ENCODE results near the gene CAP2.
"Not testable (repeated sequence)": the region's sequence is repeated elsewhere in the genome, so short reads cannot be mapped to it uniquely, and the experiment has no call there.

CAP2 gene

DNA sequence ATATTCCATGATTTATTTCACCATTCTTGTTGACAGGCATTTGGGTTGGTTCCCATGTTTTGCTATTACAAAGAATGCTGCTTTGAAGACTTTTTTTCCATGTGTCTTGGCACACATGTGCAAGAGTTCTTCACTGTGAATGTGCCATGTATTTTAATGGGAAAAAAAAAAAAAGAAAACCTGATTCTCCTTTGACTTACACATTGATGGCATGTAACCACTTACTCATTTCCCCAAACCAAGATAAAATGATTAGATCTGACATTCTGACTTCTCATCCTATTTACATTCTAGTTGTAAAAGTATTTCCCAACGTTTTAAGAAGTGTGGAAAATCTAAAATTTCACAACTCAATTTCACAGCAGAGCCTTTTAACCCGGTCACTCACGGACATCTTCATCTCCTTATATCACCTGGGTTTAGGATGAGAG, 4.4 kb downstream of the CAP2 start:
- Histone ChIP-seq H3K4me2 (ENCODE audit: low read length) (no peak overlapping the region), H3K9me3 (replicated peaks; ENCODE audit: low read length) (no peaks in the 10 kb centered on the region), H3K4me1 (ENCODE audit: control insufficient read depth, insufficient read depth, low read length) (no peaks in the 10 kb centered on the region), H3K9ac (ENCODE audit: low read depth, low read length) (no peak overlapping the region), H3K27me3 (ENCODE audit: control insufficient read depth, insufficient read depth, low read length) (no peaks in the 10 kb centered on the region), H3K36me3 (ENCODE audit: insufficient read depth, low read length) (no peaks in the 10 kb centered on the region), H3K4me3 (ENCODE audit: low read length) (no peak overlapping the region)

DNA sequence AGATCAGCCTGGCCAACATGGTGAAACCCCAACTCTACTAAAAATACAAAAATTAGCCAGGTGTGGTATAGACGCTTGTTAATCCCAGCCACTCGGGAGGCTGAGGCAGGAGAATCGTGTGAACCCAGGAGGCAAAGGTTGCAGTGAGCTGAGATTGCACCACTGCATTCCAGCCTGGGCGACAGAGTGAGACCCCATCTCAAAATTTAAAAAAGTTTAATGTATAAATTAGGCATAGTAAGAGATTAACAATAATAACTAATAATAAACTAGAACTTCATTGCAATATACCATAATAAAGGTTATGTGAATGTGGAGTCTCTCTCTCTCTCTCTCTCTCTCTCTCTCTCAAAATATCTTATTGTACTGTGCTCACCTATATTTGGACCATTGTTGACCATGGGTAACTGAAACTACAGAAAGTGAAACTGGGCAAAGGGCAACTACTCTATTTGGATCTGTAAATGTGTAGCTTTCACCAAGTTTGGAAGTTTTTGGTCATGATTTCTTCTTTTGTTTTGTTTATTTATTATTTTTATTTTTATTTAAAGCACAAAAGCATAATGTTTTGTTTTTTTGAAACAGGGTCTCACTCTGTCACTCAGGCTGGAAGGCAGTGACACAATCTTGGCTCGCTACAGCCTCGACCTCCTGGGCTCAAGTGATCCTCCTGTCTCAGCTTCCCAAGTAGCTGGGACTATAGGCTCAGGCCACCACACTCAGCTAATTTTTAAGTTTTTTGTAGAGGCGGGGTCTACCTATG, 12.0 kb downstream of the CAP2 start:
- H3K36me3 ChIP-seq (ENCODE audit: insufficient read depth, low read length); H3K9ac ChIP-seq (ENCODE audit: low read depth, low read length); H3K4me1 ChIP-seq (ENCODE audit: control insufficient read depth, insufficient read depth, low read length); H3K4me2 ChIP-seq (ENCODE audit: low read length); H3K4me3 ChIP-seq (ENCODE audit: low read length); H3K9me3 ChIP-seq (replicated peaks; ENCODE audit: low read length); H3K27me3 ChIP-seq (ENCODE audit: control insufficient read depth, insufficient read depth, low read length): not testable (repeated sequence)

DNA sequence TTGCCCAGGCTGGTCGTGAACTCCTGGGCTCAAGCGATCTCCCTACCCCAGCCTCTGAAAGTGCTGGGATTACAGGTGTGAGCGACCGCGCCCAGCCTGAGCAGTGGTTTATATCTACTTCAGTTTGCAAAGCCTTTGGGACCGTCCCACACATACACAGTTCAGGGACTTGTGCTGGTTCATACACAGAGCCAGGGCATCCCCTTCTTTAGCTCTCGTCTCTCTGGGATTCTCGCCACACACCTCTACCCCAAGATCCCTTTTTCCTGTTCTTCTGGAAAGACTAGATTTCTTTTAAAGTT, 12.5 kb downstream of the CAP2 start:
- H3K36me3 ChIP-seq (ENCODE audit: insufficient read depth, low read length), result no peaks in the 10 kb centered on the region
- no peaks in the 10 kb centered on the region for H3K9me3 ChIP-seq (replicated peaks; ENCODE audit: low read length)
- no peak overlapping the region for H3K4me2 ChIP-seq (ENCODE audit: low read length)
- H3K9ac ChIP-seq (ENCODE audit: low read depth, low read length), result no peak overlapping the region
- H3K4me3 ChIP-seq (ENCODE audit: low read length), result no peak overlapping the region
- H3K27me3 ChIP-seq (ENCODE audit: control insufficient read depth, insufficient read depth, low read length), result no peaks in the 10 kb centered on the region
- H3K4me1 ChIP-seq (ENCODE audit: control insufficient read depth, insufficient read depth, low read length), result no peaks in the 10 kb centered on the region

DNA sequence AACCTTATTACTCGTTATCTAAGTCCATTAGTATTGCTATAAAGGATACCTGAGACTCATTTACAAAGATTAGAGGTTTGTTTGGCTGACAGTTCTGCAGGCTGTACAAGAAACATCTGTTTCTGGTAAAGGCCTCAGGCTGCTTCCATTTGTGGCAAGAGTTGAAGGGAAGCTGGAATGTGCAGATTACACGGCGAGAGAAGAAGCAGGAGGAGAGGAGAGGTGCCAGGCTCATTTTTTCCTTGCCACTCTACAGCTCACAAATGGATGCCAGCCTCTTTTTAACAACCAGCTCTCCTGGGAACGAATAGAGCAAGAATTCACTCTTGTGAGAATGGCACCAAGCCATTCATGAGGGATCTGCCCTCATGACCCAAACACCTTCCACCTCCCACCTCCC, 14.7 kb downstream of the CAP2 start:
- Histone ChIP-seq H3K4me3 (ENCODE audit: low read length) (no peak overlapping the region), H3K4me1 (ENCODE audit: control insufficient read depth, insufficient read depth, low read length) (peaks cover 3% of the 10 kb centered on the region), H3K9ac (ENCODE audit: low read depth, low read length) (no peak overlapping the region), H3K36me3 (ENCODE audit: insufficient read depth, low read length) (no peaks in the 10 kb centered on the region), H3K9me3 (replicated peaks; ENCODE audit: low read length) (no peaks in the 10 kb centered on the region), H3K27me3 (ENCODE audit: control insufficient read depth, insufficient read depth, low read length) (no peaks in the 10 kb centered on the region), H3K4me2 (ENCODE audit: low read length) (no peak overlapping the region)

DNA sequence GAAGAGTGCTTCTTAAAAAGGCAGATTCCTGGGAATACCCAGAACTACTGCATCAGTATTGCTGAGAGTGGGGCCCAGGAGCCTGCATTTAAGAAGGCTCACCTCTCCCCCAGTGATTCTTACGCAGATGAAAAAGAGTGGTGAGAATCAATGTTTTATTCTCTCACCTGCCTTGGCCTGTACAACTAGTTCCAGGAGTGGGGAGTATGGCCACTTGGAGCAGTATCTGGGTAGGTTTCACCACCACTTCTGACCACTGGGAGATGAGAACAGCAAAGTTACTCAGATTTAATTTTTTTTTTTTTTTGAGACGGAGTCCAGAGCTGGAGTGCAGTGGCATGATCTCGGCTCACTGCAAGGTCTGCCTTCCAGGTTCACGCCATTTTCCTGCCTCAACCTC, 16.9 kb downstream of the CAP2 start:
- no peaks in the 10 kb centered on the region for H3K36me3 ChIP-seq (ENCODE audit: insufficient read depth, low read length)
- H3K4me2 ChIP-seq (ENCODE audit: low read length), result no peak overlapping the region
- H3K27me3 ChIP-seq (ENCODE audit: control insufficient read depth, insufficient read depth, low read length), result no peaks in the 10 kb centered on the region

DNA sequence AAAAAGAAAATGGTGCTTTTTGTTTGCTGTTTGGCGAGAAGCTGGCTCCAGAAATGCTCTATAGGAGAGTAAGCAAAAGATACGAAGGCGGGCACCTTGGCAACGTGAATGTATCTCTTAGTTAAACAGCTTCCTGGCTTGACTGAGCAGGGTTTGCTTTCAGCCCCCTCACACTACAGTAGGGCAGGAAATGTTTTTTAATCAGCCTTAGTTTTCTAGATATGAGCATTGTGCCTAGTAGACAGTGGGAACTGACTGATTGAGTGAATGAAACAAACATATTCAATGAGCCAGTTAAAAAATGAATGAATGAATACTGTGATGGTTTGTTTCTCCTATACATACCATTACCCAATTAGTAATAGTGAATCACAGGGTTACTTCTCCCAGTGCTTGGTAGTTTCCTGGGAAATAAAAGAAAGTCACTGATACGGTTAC, 19.9 kb downstream of the CAP2 start:
- Histone ChIP-seq H3K4me2 (ENCODE audit: low read length) (peak overlapping the region; percentile 28), H3K4me1 (ENCODE audit: control insufficient read depth, insufficient read depth, low read length) (peaks cover 37% of the 10 kb centered on the region), H3K9me3 (replicated peaks; ENCODE audit: low read length) (no peaks in the 10 kb centered on the region), H3K27me3 (ENCODE audit: control insufficient read depth, insufficient read depth, low read length) (no peaks in the 10 kb centered on the region), H3K4me3 (ENCODE audit: low read length) (no peak overlapping the region), H3K36me3 (ENCODE audit: insufficient read depth, low read length) (no peaks in the 10 kb centered on the region), H3K9ac (ENCODE audit: low read depth, low read length) (peak overlapping the region; percentile 29)

More for the DNA sequence above, 16.9 kb downstream of the CAP2 start:
- H3K9ac ChIP-seq (ENCODE audit: low read depth, low read length), result no peak overlapping the region
- H3K9me3 ChIP-seq (replicated peaks; ENCODE audit: low read length), result no peaks in the 10 kb centered on the region
- no peak overlapping the region for H3K4me3 ChIP-seq (ENCODE audit: low read length)
- H3K4me1 ChIP-seq (ENCODE audit: control insufficient read depth, insufficient read depth, low read length), result peaks cover 16% of the 10 kb centered on the region

DNA sequence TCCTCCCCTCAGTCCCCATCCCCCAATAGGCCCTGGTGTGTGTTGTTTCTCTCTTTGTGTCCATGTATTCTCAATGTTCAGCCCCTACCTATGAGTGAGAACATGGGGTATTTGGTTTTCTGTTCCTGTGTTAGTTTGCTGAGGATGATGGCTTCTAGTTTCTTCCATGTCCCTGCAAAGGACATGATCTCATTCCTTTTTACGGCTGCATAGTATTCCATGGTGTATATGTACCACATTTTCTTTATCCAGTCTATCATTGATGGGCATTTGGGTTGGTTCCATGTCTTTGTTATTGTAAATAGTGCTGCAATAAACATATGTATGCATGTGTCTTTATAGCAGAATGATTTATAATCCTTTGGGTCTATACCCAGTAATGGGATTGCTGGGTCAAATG, 21.0 kb downstream of the CAP2 start:
- not testable (repeated sequence) for H3K27me3 ChIP-seq (ENCODE audit: control insufficient read depth, insufficient read depth, low read length); H3K9me3 ChIP-seq (replicated peaks; ENCODE audit: low read length); H3K4me3 ChIP-seq (ENCODE audit: low read length); H3K4me2 ChIP-seq (ENCODE audit: low read length); H3K9ac ChIP-seq (ENCODE audit: low read depth, low read length); H3K36me3 ChIP-seq (ENCODE audit: insufficient read depth, low read length)
- peaks cover 47% of the 10 kb centered on the region for H3K4me1 ChIP-seq (ENCODE audit: control insufficient read depth, insufficient read depth, low read length)

DNA sequence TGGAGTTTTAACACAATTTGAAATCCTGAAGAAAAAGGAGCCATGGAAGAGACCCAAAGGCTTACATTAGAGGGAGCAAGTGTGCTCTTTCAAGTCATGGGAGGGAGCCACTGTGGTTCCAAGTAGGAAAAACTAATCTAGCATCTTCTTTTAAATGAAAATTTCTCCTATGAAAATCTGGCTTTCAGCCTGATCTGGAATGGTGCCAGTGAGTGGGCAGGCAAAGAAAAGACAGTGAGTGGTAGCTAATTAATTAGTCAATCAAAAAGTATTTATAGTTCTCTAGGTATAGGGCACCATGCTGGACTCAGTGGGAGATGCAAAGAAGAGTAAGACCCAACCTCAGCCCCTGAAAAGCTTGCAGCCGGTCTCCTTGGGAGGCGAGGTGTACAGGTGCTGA, 21.9 kb downstream of the CAP2 start:
- Histone ChIP-seq H3K27me3 (ENCODE audit: control insufficient read depth, insufficient read depth, low read length) (no peaks in the 10 kb centered on the region), H3K9me3 (replicated peaks; ENCODE audit: low read length) (no peaks in the 10 kb centered on the region), H3K9ac (ENCODE audit: low read depth, low read length) (no peak overlapping the region), H3K4me3 (ENCODE audit: low read length) (no peak overlapping the region), H3K36me3 (ENCODE audit: insufficient read depth, low read length) (no peaks in the 10 kb centered on the region), H3K4me1 (ENCODE audit: control insufficient read depth, insufficient read depth, low read length) (peaks cover 48% of the 10 kb centered on the region), H3K4me2 (ENCODE audit: low read length) (no peak overlapping the region)

DNA sequence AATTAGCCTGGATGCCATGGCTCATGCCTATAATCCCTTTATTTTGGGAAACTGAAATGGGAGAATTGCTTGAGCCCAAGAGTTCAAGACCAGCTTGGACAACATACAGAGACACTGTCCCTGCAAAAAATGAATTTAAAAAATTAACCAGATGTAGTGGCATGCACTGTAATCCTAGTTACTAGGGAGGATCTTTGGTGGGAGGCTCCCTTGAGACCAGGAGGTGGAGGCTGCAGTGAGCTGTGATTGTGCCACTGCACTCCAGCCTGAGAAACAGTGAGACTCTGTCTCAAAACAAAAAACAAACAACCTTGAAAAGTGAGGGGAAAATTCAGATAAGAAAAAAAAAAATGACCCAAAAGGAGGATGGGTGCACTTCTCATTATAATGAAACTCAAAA, 23.4 kb downstream of the CAP2 start:
- Histone ChIP-seq H3K36me3 (ENCODE audit: insufficient read depth, low read length) (no peaks in the 10 kb centered on the region), H3K4me3 (ENCODE audit: low read length) (no peak overlapping the region), H3K9me3 (replicated peaks; ENCODE audit: low read length) (no peaks in the 10 kb centered on the region), H3K4me2 (ENCODE audit: low read length) (no peak overlapping the region), H3K9ac (ENCODE audit: low read depth, low read length) (peak overlapping the region; percentile 62), H3K27me3 (ENCODE audit: control insufficient read depth, insufficient read depth, low read length) (no peaks in the 10 kb centered on the region), H3K4me1 (ENCODE audit: control insufficient read depth, insufficient read depth, low read length) (peaks cover 48% of the 10 kb centered on the region)

DNA sequence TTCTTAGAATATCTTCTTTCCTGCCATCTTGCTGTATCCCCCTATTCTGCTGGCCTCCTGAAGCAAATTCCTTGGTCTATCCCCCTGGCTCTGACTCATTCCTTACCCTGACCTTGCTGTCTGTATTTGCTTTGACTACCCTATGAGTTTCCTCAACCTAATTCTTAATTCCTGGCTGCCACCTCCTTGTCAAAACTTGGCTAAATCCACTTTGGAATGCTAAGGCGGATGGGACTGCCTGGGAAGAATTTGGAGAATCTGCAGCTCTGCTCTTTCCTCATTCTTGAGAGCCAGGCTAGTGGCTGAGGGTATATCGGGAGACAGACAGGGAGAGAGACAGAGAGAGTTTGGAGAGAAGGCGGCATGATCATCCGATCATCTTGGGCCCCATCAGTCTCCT, 24.4 kb downstream of the CAP2 start:
- no peaks in the 10 kb centered on the region for H3K9me3 ChIP-seq (replicated peaks; ENCODE audit: low read length)
- H3K27me3 ChIP-seq (ENCODE audit: control insufficient read depth, insufficient read depth, low read length), result no peaks in the 10 kb centered on the region
- peak overlapping the region; percentile 56 for H3K4me3 ChIP-seq (ENCODE audit: low read length)
- peak overlapping the region; percentile 90 for H3K9ac ChIP-seq (ENCODE audit: low read depth, low read length)
- H3K4me2 ChIP-seq (ENCODE audit: low read length), result peak overlapping the region; percentile 75
- no peaks in the 10 kb centered on the region for H3K36me3 ChIP-seq (ENCODE audit: insufficient read depth, low read length)
- peaks cover 49% of the 10 kb centered on the region for H3K4me1 ChIP-seq (ENCODE audit: control insufficient read depth, insufficient read depth, low read length)

DNA sequence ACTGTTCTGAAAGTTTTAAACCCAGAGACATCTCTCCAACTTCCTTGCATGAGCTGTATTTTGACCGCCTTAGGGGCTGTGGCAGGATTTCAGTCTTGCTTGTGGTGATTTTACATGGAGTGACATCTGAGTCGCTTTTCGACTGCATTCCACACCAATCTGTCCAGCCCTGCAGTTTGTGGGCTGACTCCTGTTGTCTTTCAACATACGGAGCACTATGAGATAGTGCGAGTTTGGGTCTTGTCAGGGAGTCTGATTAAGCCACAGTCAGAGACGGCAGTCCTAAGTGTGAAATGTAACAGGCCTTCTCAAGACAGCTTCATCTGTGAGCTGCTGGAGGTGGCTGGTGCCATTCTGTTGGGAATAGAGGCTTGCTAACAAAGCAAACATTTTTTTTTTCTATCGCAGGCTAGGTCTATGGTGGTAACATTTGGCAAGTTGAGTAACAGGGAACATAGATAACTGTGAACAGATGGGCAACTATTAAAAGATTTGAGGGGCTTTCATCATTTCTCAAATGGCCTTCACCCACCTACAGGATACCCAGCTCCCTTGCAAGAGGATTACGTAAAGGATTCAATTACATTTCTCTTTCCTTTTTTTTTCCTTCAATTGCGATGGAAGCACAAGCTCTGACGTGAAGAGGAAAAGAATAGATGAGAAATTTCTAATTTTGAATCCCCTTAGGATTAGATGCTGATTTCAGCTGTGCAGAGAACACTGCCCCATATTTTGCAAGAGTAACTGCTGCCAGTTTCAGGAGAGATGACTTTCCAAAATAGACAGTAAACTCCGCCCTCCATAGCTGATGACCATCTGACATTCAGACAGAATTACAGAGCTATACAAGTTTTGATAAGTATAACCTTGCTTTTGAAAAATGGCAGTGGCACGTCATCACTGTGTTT, 25.1 kb downstream of the CAP2 start:
- H3K4me1 ChIP-seq (ENCODE audit: control insufficient read depth, insufficient read depth, low read length), result peaks cover 46% of the 10 kb centered on the region
- peak overlapping the region; percentile 75 for H3K4me2 ChIP-seq (ENCODE audit: low read length)
- no peaks in the 10 kb centered on the region for H3K36me3 ChIP-seq (ENCODE audit: insufficient read depth, low read length)
- peak overlapping the region; percentile 90 for H3K9ac ChIP-seq (ENCODE audit: low read depth, low read length)
- no peaks in the 10 kb centered on the region for H3K27me3 ChIP-seq (ENCODE audit: control insufficient read depth, insufficient read depth, low read length)
- H3K4me3 ChIP-seq (ENCODE audit: low read length), result peak overlapping the region; percentile 56
- H3K9me3 ChIP-seq (replicated peaks; ENCODE audit: low read length), result no peaks in the 10 kb centered on the region
